B cell (primary cell): Measurements from ENCODE around the gene OR5H14. TPM values are rescaled to one million over a fixed set of nuclear protein-coding genes. Genes with fewer than 3 reads are reported as not detected.
"Not testable (repeated sequence)": the region's sequence is repeated elsewhere in the genome, so short reads cannot be mapped to it uniquely, and the experiment has no call there.

Experiments
- ATAC-seq: fragments of 200-7000 bp; cut with Tn5 transposase; one replicate; pipeline ENCODE4 v1.10.0; 2021; ENCODE audit warnings: low read depth, mild to moderate bottlenecking, moderate number of reproducible peaks, moderate library complexity
- CTCF ChIA-PET: fragments of 350-600 bp; sonication (Branson Sonifier 250); formaldehyde crosslinking; loops from one replicate; lab custom pipeline; 2021; ENCODE audit warnings: antibody characterized with exemption, inconsistent platforms; lab: Charles Lee
- POLR2A ChIA-PET: fragments of 350-600 bp; sonication (Branson Sonifier 250); formaldehyde crosslinking; loops from one replicate; lab custom pipeline; 2021; ENCODE audit warnings: antibody characterized with exemption; lab: Charles Lee
- DNase-seq: peaks from one replicate; pipeline ENCODE4 v3.0.0; 2013
- H2AFZ ChIP-seq: 2 replicates; pipeline ENCODE4 v1.6.1; 2012; ENCODE audit warnings: mild to moderate bottlenecking, low read depth, low read length; ENCODE audit not compliant: insufficient read depth, poor library complexity, severe bottlenecking
- H3K27ac ChIP-seq, 2 donors: 1 replicate in 1 of 2; 2 replicates in 1 of 2; pipeline ENCODE4 v1.5.1; 2012 to 2013; ENCODE audit warnings: low read length in 2 of 2, mild to moderate bottlenecking in 2 of 2, moderate library complexity in 1 of 2
- H3K27me3 ChIP-seq, 4 experiments: fragments of 200-600 bp in 1 of 4; sonication (generic) in 1 of 4; replicated peaks in 1 of 4; 1 replicate in 2 of 4; 2 replicates in 2 of 4; pipeline versions ENCODE4 v1.6.1 to v1.7.0; 2013 to 2016; ENCODE audit warnings: low read length in 3 of 4, mild to moderate bottlenecking in 2 of 4, mixed read lengths in 1 of 4, moderate library complexity in 1 of 4; ENCODE audit not compliant: insufficient read depth in 4 of 4, control insufficient read depth in 3 of 4; ENCODE audit errors: control extremely low read depth in 1 of 4
- H3K36me3 ChIP-seq, 2 experiments: replicated peaks in 1 of 2; 1 replicate in 1 of 2; 2 replicates in 1 of 2; pipeline versions ENCODE4 v1.6.1 to v1.7.1; 2013; ENCODE audit warnings: low read length in 1 of 2; ENCODE audit not compliant: insufficient read depth in 2 of 2, control insufficient read depth in 1 of 2; ENCODE audit errors: control extremely low read depth in 1 of 2, extremely low read depth in 1 of 2
- H3K4me1 ChIP-seq, 2 donors: fragments of 200-600 bp in 1 of 2; sonication (generic) in 1 of 2; 1 replicate in 1 of 2; 2 replicates in 1 of 2; pipeline versions ENCODE4 v1.5.1 to v1.6.1; 2013 to 2017; ENCODE audit warnings: low read length in 2 of 2; ENCODE audit not compliant: control insufficient read depth in 2 of 2, insufficient read depth in 2 of 2
- H3K4me2 ChIP-seq: replicated peaks from 2 replicates; pipeline ENCODE3; 2012; ENCODE audit warnings: mild to moderate bottlenecking, low read depth, low read length; ENCODE audit not compliant: poor library complexity, severe bottlenecking
- H3K4me3 ChIP-seq, 5 experiments: fragments of 200-600 bp in 1 of 5; sonication (generic) in 1 of 5; 1 replicate in 3 of 5; 2 replicates in 2 of 5; pipeline versions ENCODE4 v1.5.1 to v1.7.0; 2011 to 2016; ENCODE audit warnings: low read length in 4 of 5, mild to moderate bottlenecking in 4 of 5, low read depth in 2 of 5, control low read depth in 1 of 5, moderate library complexity in 1 of 5; ENCODE audit not compliant: insufficient read depth in 1 of 5; ENCODE audit errors: control extremely low read depth in 1 of 5, extremely low read depth in 1 of 5
- H3K79me2 ChIP-seq: fragments of 200-600 bp; sonication (generic); one replicate; pipeline ENCODE4 v1.6.0; 2016; ENCODE audit warnings: low read length; ENCODE audit not compliant: control insufficient read depth, insufficient read depth
- H3K9ac ChIP-seq: fragments of 200-600 bp; sonication (generic); 2 replicates; pipeline ENCODE4 v1.6.1; 2017; ENCODE audit warnings: mild to moderate bottlenecking, low read length, moderate library complexity
- H3K9me3 ChIP-seq, 3 donors: one replicate each; pipeline versions ENCODE4 v1.6.1 to v1.7.1; 2013; ENCODE audit warnings: low read length in 2 of 3; ENCODE audit not compliant: control insufficient read depth in 2 of 3, insufficient read depth in 1 of 3; ENCODE audit errors: control extremely low read depth in 1 of 3
- H4K20me1 ChIP-seq: 2 replicates; pipeline ENCODE4 v1.6.0; 2012; ENCODE audit warnings: mild to moderate bottlenecking, low read length; ENCODE audit not compliant: insufficient read depth, control insufficient read depth, poor library complexity, severe bottlenecking
- H3K27ac Mint-ChIP-seq: one replicate; pipeline ENCODE4 v1.8.0; 2021; ENCODE audit warnings: mixed read lengths
- H3K27me3 Mint-ChIP-seq: one replicate; pipeline ENCODE4 v1.8.0; 2021; ENCODE audit warnings: mixed read lengths
- H3K4me1 Mint-ChIP-seq: one replicate; pipeline ENCODE4 v1.8.0; 2021; ENCODE audit warnings: mixed read lengths
- H3K4me3 Mint-ChIP-seq: one replicate; pipeline ENCODE4 v1.8.0; 2021; ENCODE audit warnings: mixed read lengths
- H3K9me3 Mint-ChIP-seq: one replicate; pipeline ENCODE4 v1.8.0; 2022; ENCODE audit warnings: mixed read lengths; ENCODE audit not compliant: insufficient read depth
- EZH2 ChIP-seq: IDR thresholded peaks from 2 replicates; pipeline ENCODE4 v1.6.1; 2012; ENCODE audit warnings: borderline replicate concordance, low read depth, mild to moderate bottlenecking, moderate library complexity, low read length; ENCODE audit not compliant: insufficient read depth, poor library complexity, severe bottlenecking
- WGBS: methylation state at CpG from one replicate; pipeline ENCODE4 v1.1.5; 2013; ENCODE audit warnings: missing lambda C conversion rate; ENCODE audit not compliant: insufficient coverage; 5-methylcytosine and 5-hydroxymethylcytosine counted together
- intact Hi-C: fragments of 100-400 bp; cut with micrococcal nuclease; formaldehyde crosslinking; loops from one replicate; pipeline ENCODE4 v1.10.0; 2022
- polyA plus RNA-seq: library from polyadenylated mRNA; depleted of rRNA; stranded (reverse); fragments of >200 nt; gene quantifications from 2 replicates; pipeline ENCODE4 v1.2.3, GENCODE V29; 2012
- total RNA-seq, 2 donors: library from RNA; stranded (reverse); fragments of 120-200 nt in 1 of 2; gene quantifications; 1 replicate in 1 of 2; 2 replicates in 1 of 2; pipeline versions ENCODE4 v1.2.3 to v1.2.4, GENCODE V29; 2013 to 2022
- TF ChIP-seq, protein P1 (sequence below): fragments of 200-600 bp; IDR thresholded peaks from one replicate; pipeline ENCODE4 v1.8.0; 2022; ENCODE audit warnings: antibody characterized with exemption, mild to moderate bottlenecking

The OR5H14 gene
- total and polyA plus RNA-seq, 2 donors (not counting 1 experiment from before 2014, with no cell fraction given): not detected

- H3K9me3 ChIP-seq, H3K9me3 Mint-ChIP-seq, H3K79me2 ChIP-seq, DNase-seq, H3K27ac ChIP-seq, H2AFZ ChIP-seq, H3K27me3 Mint-ChIP-seq, H3K36me3 ChIP-seq, H4K20me1 ChIP-seq, H3K4me1 Mint-ChIP-seq, H3K9ac ChIP-seq, intact Hi-C loops, H3K4me2 ChIP-seq, H3K27ac Mint-ChIP-seq, POLR2A ChIA-PET, ATAC-seq, H3K4me3 Mint-ChIP-seq, H3K4me1 ChIP-seq, H3K4me3 ChIP-seq, H3K27me3 ChIP-seq, CTCF ChIA-PET: not testable (repeated sequence)
- WGBS: no CpG with 5 or more reads among the region's 2 CpGs
Observed at GRCh38 chr3:98196293-98196692, 49.0 kb downstream of the OR5H14 start.

DNA sequence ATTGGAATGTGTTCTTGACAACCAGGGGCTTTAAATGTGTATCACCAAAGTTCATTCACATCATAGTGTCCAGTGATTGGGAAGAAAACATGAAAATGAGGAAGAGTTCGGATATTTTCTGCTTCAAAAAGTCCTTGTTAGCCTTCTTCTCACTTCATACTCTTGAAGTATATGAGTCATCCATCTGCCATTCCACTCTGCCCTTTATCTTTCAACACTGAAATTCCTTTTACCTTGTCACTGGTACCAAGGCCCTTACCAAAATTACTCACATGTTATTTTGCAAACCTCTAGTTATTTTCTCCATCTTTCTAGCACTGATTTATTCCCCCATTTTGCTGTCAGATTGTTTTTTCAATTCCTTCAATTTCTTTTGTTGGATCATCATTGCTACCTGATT is 51.7 kb downstream of the OR5H14 start:
- Histone ChIP-seq H3K4me2 (no peak overlapping the region), H3K4me3 (no peak overlapping the region), H3K79me2 (no peaks in the 10 kb centered on the region), H3K9me3 (no peaks in the 10 kb centered on the region), H3K27me3 (no peaks in the 10 kb centered on the region), H3K27ac (no peak overlapping the region), H3K4me1 (no peaks in the 10 kb centered on the region), H4K20me1 (no peaks in the 10 kb centered on the region), H2AFZ (no peak overlapping the region), H3K9ac (no peak overlapping the region), H3K36me3 (no peaks in the 10 kb centered on the region)
- Mint-ChIP-seq H3K4me1 (no peaks in the 10 kb centered on the region), H3K27me3 (no peaks in the 10 kb centered on the region), H3K4me3 (no peak overlapping the region), H3K9me3 (no peaks in the 10 kb centered on the region), H3K27ac (no peak overlapping the region)
- DNase-seq (no peak), ATAC-seq (no peak)
- TF ChIP-seq, protein P1, sequence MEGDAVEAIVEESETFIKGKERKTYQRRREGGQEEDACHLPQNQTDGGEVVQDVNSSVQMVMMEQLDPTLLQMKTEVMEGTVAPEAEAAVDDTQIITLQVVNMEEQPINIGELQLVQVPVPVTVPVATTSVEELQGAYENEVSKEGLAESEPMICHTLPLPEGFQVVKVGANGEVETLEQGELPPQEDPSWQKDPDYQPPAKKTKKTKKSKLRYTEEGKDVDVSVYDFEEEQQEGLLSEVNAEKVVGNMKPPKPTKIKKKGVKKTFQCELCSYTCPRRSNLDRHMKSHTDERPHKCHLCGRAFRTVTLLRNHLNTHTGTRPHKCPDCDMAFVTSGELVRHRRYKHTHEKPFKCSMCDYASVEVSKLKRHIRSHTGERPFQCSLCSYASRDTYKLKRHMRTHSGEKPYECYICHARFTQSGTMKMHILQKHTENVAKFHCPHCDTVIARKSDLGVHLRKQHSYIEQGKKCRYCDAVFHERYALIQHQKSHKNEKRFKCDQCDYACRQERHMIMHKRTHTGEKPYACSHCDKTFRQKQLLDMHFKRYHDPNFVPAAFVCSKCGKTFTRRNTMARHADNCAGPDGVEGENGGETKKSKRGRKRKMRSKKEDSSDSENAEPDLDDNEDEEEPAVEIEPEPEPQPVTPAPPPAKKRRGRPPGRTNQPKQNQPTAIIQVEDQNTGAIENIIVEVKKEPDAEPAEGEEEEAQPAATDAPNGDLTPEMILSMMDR: no peak
- TF ChIP-seq EZH2: no peak
- ChIA-PET CTCF (no interaction called here), POLR2A (no interaction called here)
- intact Hi-C loops: no loop called here
- 100% methylated on average over 1 of the region's 1 CpG for WGBS

Other genes with a start within 250 kb of the OR5H14 start
- gene RIOX2, start 175.0 kb upstream of the OR5H14 start, total RNA-seq: 23.6 and 27.8 TPM in 2 replicates
- gene RIOX2, start 175.0 kb upstream of the OR5H14 start, polyA plus RNA-seq: 15.2 and 18.5 TPM in 2 replicates
- gene GABRR3, start 112.2 kb upstream of the OR5H14 start, total RNA-seq: not detected in 2 replicates
- gene GABRR3, start 112.2 kb upstream of the OR5H14 start, polyA plus RNA-seq: not detected in 2 replicates
- gene OR5AC2, start 60.3 kb upstream of the OR5H14 start, total RNA-seq: not detected in 2 replicates
- not detected in 2 replicates for gene OR5AC2, start 60.3 kb upstream of the OR5H14 start, polyA plus RNA-seq
- gene OR5H1, start 16.8 kb upstream of the OR5H14 start, total RNA-seq: 0.17 TPM in 1 of 2 replicates, not detected in the other
- not detected in 2 replicates for gene OR5H1, start 16.8 kb upstream of the OR5H14 start, polyA plus RNA-seq
- not detected in 2 replicates for gene OR5H15, start 19.2 kb downstream of the OR5H14 start, total RNA-seq
- not detected in 2 replicates for gene OR5H15, start 19.2 kb downstream of the OR5H14 start, polyA plus RNA-seq
- gene OR5H6, start 116.8 kb downstream of the OR5H14 start, total RNA-seq: not detected in 2 replicates
- gene OR5H6, start 116.8 kb downstream of the OR5H14 start, polyA plus RNA-seq: not detected in 2 replicates
- not detected in 2 replicates for gene OR5H2, start 135.0 kb downstream of the OR5H14 start, total RNA-seq
- gene OR5H2, start 135.0 kb downstream of the OR5H14 start, polyA plus RNA-seq: not detected in 2 replicates
- gene OR5K4, start 206.4 kb downstream of the OR5H14 start, total RNA-seq: not detected in 2 replicates
- not detected in 2 replicates for gene OR5K4, start 206.4 kb downstream of the OR5H14 start, polyA plus RNA-seq
- gene OR5K3, start 243.2 kb downstream of the OR5H14 start, total RNA-seq: not detected in 2 replicates
- not detected in 2 replicates for gene OR5K3, start 243.2 kb downstream of the OR5H14 start, polyA plus RNA-seq